NOMO-1 treated with dmso at 0.1 percent for 144 hours (cell line): ENCODE results near the gene ATRN.
"Not testable (repeated sequence)": the region's sequence is repeated elsewhere in the genome, so short reads cannot be mapped to it uniquely, and the experiment has no call there.

Experiments
- DNase-seq: peaks from one replicate; lab custom pipeline; 2025; ENCODE audit not compliant: unreplicated experiment; lab: John Stamatoyannopoulos, UW

The ATRN gene

DNA sequence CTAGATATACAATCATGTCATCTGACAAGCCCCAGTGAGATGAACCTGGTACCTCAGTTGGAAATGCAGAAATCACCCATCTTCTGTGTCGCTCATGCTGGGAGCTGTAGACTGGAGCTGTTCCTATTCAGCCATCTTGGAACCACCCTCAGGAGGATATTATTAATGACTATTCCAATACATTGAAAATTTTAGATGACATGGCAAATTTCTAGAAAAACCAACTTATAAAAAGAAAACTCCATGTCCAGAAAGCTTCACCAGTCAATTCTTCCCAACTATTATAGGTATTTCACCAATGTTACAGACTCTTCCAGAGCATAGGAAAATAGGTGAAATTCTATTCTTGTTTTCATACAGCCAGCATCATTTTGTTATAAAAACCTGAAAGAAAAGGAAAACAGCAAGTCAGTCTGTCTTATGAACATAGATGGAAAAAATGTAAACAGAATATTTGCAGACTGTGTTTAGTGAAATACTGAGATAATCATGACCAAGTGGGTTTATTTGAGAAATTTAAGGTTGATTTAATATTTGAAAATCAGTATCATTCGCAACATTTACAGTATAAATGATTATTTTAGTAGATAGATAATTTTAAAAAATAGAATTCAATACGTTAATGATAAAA, 43.3 kb downstream of the ATRN start:
- no peak for DNase-seq

DNA sequence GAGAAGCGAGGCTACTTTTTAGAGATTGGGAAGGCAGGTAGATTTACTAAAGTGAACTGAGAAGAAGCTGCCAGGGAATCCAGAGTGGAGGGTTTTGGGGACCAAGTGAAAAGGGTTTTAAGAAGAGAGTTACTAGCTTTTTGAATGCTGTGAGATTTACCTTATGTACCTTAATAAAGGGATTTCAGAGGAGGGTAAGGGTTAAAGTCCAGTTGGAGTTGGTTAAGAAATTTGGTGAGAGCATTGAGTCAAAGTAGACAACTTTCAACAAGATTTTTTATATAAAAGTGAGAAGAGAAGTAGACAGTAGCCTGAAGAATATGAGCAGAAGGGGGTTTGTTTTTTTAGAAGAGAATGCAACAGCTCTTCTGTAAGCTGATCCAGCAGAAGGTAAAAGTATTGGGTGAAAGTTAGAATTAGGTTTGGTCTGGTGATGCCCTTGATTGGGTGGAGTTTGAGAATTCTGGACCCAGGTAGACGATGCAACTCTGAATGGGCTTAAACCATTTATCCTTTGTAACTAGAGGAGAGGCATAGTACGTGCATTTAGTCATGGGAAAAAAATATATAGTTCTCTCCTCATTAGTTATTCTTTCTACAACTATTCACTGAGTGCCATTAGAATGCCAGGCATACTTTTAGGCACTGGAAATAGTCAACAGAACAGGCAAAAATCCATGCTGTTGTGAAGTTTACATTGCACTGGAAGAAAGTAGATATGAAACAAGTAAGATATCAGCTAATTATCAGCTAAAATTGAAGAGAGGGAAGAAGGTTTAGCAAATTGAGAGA, 44.8 kb downstream of the ATRN start:
- no peak for DNase-seq

DNA sequence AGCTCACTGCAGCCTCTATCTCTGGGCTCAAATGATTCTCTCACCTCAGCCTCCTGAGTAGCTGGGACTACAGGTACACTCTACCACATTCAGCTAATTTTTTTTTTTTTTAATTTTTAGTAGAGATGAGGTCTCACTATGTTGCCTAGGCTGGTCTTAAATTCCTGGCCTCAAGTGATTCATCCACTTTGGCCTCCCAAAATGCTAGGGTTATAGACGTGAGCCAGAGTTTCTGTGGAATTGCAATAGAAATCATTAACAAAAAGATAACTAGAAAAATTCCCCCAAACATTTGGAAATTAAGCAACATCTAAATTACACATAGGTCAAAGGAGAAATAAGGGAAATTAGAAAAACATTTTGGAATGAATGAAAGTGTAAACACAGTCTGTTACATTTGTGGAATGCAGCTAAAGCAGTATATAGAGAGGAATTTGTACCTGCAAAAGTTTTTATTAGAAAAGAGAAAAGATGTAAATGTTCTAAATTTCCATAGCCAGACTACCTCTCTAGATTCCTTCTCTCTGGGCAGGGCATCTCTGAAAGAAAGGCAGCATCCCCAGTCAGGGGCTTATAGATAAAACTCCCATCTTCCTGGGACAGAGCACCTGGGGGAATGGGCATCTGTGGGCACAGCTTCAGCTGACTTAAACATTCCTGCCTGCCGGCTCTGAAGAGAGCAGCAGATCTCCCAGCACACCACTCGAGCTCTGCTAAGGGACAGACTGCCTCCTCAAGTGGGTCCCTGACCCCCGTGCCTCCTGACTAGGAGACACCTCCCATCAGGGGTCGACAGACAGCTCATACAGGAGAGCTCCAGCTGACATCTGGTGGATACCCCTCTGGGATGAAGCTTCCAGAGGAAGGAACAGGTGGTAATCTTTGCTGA, 51.3 kb downstream of the ATRN start:
- DNase-seq: no peak

DNA sequence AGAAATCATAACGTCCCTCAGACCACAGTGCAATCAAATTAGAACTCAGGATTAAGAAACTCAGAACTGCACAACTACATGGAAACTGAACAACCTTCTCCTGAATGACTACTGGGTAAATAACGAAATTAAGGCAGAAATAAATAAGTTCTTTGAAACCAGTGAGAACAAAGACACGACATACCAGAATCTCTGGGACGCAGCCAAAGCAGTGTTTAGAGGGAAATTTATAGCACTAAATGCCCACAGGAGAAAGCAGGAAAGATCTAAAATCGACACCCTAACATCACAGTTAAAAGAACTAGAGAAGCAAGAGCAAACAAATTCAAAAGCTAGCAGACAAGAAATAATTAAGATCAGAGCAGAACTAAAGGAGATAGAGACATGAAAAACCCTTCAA, 53.9 kb downstream of the ATRN start:
- not testable (repeated sequence) for DNase-seq

DNA sequence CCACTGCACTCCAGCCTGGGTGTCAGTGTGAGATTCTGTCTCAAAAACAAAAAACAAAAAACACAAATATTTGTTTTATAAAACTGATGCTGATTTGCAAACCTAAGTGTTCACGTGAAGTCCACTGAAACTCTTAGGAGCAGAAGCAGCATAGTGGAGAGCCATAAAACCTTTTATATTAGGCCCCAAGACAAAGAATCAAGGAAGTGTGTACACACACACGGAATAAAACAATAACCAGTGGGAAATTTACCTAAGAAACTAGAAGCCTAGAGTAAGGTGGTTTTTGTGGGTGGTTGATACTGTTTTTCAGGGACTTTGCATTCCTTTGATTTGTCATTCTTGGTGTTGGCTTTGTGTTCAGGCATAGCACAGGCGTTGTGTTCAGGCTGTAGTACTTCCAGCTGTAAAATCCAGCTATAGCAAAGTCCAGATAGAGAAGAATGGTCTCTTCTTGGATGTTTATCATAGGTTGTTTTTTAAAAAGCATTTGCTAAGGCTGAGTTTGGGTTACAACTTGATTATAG, 61.3 kb downstream of the ATRN start:
- no peak for DNase-seq

DNA sequence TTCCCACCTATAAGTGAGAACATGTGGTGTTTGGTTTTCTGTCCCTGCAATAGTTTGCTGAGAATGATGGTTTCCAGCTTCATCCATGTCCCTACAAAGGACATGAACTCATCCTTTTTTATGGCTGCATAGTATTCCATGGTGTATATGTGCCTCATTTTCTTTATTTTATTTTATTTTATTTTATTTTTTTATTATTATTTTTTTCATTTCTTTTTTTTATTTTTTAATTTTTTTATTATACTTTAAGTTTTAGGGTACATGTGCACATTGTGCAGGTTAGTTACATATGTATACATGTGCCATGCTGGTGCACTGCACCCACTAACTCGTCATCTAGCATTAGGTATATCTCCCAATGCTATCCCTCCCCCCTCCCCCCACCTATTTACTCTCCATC, 66.9 kb downstream of the ATRN start:
- DNase-seq: not testable (repeated sequence)

DNA sequence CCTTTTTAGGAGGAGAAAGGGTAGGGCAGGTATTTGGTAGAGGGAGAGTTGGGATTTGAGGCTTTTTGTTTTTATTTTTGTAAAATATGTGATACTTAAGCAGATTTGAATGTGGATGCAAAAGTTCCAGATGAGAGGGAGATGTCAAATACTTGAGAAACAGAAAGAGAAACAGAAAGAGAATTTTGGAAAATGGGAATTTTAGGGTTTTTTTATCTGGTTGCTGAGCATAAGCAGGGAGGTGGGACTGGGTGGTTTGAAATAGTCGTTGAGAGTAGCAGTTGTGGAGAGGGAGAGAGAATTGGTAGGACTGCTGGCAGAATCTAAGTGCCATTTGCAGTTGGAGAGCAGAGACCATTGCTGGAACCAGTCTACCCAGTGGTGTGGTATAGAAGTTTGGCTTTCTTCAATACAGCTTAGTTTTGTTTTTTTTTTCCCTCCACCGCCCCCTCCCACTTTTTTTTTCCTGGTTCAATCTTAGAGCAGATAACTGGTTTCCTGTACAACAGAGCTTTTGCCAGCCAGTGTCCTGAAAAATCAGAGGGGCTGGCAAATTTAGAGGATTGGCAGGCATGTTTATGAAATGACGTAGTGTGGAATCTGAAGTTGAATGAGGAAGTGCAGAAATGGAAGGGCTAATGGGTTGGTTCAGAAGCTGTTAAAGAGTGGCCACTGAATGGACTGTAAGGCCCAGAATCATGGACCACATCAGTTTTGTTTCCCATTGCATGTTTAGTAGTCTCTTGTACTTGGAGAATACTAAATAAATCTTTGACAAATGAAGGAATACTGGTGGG, 68.7 kb downstream of the ATRN start:
- no peak for DNase-seq

DNA sequence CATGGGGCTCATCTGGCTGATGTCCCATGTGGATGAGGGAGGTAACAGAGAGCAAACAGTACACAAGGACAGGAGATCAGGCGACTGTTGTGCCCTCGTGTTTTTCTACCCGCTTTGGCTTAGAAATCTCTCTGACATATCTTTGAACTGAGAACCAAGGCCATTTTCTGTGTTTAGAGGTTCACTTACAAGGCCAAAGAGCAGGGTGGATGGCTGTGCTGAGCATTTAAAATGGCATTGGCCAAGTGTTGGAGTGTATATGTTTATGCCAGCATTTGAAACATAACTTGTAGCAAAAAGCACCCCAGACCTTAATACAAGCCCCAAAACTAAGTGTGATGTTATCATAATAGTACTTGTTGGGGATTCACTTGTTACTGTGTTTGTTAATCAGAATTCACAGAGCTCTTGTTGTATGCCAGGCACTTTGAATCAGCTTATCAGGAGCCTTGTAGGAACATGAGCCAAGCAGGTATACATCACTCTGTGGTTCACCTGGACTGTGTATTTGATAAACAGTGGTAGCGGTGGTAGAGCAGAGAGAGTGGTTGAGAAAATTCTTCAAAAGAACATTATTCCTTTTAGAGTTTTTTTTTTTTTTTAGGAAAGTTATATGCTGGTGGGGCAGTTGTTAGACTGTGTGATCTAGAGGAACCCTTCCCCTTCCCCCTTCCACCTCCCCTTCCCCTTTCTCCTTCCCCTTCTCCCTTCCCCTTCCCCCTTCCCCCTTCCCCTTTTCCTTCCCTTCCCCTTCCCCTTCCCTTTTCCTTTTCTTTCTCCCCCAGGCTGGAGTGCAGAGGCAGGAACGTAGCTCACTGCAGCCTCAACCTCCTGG, 71.3 kb downstream of the ATRN start:
- DNase-seq: no peak

DNA sequence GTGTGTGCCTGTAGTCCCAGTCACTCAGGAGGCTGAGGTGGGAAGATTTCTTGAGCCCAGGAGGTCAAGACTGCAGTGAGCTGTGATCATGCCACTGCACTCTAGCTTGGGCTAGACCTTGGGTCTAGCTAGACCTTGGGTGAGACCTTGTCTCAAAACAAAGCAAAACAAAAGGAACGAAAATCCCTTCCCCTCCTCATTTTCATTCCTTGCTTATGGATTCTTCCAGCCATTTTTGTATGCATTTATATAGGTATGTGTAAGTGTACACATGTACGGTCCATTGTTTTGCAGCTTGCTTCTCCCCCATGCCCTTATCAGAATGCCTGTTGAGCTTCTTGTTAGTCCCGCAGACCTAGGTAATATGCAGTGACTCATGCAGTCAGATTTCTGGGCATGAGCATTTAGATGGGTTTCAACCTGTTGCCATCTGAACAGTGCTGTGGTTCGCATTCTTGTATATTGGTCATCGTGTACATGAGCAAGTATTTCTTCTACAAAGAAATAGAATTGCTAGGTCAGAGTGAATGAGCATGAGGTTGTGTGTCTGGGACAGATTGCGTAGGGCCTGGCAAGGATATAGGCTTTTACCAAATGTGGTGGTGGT, 73.2 kb downstream of the ATRN start:
- DNase-seq: no peak

DNA sequence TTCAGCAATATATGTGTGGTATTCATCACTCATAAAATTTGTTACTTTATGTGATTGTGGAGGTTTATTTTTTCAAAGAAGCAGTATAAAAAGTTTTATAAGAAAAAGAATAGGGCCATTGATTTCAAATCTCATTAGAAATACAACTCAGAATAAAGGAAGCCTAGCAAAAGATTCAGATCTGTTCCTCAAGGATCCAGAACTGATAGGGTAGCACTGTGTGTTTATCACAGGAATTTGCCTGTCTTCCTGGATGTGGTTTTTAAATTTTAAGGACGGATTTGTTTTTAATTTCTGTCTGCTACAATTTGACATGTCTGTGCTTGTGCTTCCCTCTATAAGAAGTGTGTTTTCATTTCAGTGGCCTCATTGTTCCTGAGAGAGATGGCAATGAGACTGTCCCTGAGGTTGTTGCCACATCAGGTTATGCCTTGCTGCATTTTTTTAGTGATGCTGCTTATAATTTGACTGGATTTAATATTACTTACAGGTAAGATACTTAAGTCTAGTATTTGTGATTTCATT, 74.6 kb downstream of the ATRN start:
- no peak for DNase-seq

DNA sequence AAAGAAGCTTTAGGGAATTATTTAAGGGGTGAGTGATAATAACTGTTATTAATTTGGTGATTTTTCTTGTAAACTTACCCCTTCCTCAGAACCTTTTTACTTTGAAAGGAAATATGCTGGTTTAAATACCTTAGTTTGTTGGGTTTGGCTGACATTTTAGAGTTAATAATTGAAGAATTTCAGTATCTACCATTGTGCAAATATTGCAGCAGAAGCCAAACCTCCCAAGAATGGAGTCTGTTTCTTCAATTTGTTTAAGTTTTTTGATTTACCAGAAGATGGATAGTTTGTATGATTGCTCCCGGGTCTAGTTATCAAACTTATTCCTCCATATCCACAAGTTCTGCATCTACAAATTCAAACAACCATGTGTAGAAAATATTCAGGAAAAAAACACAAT, 77.1 kb downstream of the ATRN start:
- no peak for DNase-seq

DNA sequence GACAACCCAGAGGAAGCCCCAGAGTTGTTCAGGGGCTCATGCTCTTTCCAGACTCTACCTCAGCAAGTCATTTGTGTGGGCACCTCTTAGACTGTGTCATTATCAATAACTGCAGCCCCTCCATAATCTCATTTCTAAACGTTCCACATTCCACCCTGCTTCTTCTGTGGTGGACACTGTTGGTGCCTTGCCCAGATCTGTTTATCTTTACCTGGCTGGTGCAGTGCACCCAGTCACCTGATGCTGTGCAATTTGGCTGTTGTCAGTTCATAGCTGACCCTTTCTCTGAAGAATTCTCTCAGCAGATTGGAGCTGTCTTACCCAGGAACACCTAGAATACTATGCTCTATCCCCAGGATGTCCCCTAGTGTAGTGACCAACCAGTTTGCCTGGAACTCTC, 80.0 kb downstream of the ATRN start:
- DNase-seq: no peak

DNA sequence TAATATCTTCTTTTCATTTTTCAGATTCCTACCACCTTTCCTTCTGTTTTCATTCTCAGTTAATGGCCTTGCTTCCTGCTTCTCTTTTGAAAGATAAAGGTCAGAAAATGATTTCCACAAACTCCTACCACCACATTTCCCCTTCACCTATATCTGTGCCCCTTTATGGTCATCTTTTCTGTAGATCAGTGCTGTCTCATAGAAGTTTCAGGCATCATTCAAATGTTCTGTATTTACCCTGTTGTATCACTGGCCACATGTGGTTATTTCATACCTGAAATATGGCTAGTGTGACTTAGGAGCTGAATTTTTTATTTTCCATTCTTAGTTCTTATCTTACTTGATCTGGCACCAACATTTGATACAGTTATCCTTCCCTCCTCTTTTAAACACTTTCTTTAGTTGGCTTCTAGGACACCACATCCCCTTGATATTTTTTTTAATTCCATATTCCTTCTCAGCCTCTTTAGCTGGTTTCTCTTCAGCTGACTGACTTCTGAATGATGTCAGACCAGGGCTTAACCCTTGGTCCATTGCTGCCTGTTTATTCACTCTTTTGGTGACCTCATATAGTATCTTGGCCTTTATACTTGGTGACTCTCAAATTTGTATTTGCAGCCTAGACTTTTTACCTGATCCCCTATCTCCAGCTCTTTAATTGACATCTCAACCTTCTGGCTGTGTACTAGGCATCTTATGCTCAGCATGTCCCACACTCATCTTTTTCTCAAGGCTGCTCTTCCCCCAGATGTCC, 81.0 kb downstream of the ATRN start:
- DNase-seq: no peak

DNA sequence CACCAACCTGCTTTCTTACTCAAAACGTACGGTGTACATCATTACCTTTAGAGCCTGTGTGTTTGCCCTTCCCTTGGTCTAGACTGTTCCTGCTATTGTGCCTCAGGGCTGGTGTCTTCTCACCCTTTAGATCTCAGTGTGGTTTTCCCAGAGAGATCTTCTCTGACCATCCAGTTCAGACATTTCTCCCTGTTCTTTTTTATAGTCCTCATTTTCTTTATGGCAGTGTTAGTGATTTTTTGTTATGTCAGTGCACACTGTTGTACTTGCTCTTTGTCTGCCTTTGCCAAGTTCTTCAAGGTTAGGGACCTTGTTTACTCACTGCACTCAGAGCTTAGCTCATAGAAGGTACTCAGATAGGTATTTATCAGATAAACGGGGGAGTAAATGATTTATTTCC, 82.8 kb downstream of the ATRN start:
- DNase-seq: no peak

DNA sequence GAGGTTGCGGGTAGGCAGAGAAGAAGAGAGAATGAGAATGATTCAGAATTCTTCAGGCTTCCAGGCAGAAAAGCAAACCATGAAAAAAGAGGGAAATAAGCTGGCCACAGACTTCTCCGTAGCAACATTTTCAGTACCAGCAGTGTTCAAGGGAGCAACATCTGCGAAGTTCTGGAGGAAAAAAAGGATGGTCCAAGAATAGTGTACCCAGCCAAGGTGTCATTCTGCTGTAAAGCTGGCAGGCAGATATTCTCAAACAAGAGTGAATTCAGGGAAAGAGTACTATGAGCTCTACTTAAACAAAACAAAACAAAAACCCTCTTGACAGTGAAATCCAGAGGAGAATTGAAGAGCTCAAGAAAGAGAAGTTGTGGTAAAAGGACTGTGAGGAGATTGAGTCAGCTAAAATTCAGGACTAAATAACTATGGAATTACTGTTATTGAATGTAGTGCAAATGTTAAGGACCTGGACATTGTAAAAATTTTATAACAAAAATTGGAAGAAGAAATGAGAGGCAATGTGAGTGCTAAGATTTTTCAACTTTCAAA, 86.5 kb downstream of the ATRN start:
- DNase-seq: peak; percentile 14

DNA sequence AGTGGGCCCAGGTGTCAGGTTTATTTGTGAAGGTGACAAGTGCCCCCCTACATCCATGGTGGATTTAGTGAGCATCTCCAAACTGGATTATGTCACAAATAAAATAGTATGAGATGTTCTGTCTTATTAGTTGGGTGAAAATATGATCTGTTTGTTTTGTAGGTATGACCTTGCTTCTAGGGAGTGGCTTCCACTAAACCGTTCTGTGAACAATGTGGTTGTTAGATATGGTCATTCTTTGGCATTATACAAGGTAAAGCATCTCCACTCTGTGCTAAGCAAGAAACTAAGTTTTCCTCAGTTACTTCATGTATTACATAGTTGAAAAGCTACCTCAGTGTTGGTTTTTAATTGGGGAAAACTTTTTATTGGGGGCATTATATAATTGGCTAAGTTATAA, 88.4 kb downstream of the ATRN start:
- no peak for DNase-seq

DNA sequence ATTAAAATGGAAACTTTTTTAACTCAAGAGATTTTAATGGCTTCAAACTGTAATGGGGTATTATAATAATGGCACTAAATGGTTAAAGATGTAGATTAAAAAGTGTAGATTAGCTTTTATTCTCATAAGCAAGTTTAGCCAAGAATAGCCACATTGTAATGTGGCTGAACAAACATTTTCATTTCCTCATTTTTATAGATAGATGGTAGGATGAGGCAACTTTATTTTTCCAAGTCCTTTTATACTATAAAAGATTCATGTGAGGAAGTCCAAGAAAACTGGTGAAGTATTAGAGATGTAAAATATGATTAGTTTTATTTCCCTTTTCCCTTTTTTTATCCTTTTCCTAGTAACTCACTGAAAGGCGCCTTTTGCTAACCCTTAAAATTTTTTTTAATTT, 88.8 kb downstream of the ATRN start:
- DNase-seq: no peak

DNA sequence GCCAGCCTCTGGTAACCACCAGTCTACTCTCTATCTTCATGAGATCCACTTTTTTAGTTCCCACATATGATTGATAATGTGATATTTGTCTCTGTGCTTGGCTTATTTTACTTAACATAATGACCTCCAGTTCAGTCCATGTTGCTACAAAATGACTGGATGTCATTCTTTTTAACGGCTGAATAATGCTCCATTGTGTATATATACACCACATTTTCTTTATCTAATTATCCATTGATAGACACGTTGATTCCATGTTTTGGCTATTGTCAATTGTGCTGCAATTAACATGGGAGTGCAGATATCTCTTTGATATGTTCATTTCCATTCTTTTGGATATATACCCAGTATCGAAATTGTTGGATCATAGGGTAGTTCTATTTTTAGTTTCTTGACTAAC, 89.3 kb downstream of the ATRN start:
- no peak for DNase-seq
